Stromal cell of bone marrow (primary cell): ENCODE data around the gene TMEM191B.
"Not testable (repeated sequence)": the region's sequence is repeated elsewhere in the genome, so short reads cannot be mapped to it uniquely, and the experiment has no call there.

Experiments
- DNase-seq: peaks from one replicate; pipeline ENCODE4 v3.0.0-alpha.2; 2012; ENCODE audit warnings: low read depth

Gene TMEM191B

DNA sequence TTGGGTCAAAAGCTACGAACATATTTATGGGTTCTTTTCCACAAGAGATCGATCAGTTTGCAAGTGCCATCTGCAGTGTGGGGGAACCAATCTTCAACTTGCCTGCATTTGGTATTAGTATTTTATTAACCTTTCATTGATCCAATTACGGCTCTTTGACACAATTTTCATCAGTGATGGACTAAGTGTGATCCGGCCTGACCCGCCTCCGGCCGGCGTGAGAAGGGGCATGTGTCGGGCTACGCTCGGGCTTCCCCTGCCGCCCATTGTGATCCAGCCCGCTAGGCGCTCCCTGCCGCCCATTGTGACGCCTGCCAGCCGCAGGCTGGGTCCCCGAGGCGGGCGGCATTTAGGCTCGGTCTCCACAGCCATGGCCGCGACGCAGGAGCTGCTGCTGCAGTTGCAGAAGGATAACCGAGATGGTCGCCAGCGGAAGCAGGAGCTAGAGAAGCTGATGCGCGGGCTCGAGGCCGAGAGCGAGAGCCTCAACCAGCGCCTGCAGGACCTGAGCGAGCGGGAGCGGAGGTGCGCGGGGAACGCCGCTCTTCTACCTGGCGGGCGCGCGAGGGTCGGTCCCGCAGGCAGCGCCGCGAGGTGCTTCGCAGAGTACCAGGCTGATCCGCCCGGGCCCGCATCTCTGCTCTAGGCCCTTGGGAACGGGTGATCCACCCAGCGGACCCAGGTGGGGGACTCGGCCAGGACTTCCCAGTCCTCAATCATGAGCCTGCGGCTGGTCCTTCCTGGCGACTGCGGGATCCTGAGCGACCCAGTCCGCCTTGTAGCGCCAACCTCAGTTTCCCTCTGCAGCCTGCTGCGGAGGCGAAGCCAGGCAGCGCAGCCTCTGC lies at the start of gene TMEM191B:
Gene TMEM191B (plus strand): TSS at position 51 of the 845 bp plus-strand sequence. CDS start 179 bp downstream, at position 230.
- not testable (repeated sequence) for DNase-seq

- not testable (repeated sequence) for DNase-seq
Observed at GRCh38 chr22:18496227-18496626, 31.4 kb upstream of the TMEM191B start.

DNA sequence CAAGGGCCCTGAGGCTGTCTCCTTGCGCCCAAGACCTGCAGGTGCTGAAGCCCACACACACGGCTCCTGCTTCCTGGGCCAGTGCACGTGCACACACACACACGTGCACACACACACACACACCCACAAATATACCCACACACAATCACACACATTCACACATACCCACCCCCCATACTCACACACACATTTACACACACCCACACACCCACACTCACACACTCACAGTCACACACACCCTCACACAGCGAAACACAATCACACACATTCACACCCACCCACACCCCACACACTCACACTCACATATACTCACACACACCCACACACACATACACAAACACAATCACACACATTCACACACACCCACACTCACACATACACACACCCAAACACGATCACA lies 16.3 kb upstream of the TMEM191B start:
- not testable (repeated sequence) for DNase-seq

DNA sequence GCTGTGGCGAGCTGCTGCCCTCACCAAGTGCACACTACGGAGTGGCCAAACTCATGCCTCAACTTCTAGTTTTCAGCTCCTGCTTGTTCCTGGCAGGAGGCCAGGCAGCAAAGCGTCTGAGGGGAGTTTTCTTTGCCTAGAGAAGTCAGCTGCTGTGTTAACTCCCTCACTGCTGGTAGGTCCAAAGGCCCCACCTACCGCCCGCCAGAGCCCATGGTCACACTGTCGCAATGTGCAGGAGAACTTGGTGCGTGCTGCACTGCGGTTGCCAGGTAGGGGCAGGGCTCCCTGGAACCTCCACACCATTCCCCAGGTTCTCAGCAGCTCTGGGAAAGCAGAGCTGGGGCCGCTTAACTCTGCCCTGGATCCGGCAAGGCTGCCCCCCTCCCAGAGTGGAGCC lies 15.2 kb upstream of the TMEM191B start:
- DNase-seq, result not testable (repeated sequence)

- not testable (repeated sequence) for DNase-seq
Observed at GRCh38 chr22:18513454-18513853, 14.1 kb upstream of the TMEM191B start.

- not testable (repeated sequence) for DNase-seq
Observed at GRCh38 chr22:18518061-18518460, 9.5 kb upstream of the TMEM191B start, which contains the start of gene GGTLC3. TSS of gene GGTLC3 (minus strand) at chr22:18518161. CDS start at chr22:18517897, 264 bp downstream.

DNA sequence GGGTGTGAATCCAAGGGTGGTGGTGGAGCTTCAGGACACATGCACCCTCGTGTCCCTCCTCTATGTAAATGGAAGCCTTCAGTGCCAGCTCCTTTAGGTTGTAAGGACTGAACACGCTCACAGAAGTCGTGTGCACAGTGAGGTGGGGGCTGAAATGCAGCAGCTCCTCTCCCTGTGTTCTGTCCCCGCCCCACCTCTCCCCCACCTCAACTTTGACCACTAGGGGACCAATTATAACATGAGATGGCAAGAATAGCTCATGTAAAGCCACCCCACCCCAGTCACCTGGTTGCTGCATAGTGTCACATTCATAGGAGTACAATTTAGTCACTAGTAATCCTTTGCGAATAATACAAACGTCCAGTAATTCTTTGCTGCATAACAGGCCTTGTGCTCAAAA lies 4.8 kb upstream of the TMEM191B start:
- DNase-seq, result not testable (repeated sequence)

GRCh38 chr22:18523328-18523727 lies 4.3 kb upstream of the TMEM191B start:
- not testable (repeated sequence) for DNase-seq

GRCh38 chr22:18528597-18529415 lies 1.2 kb downstream of the TMEM191B start:
- DNase-seq, result peak; percentile 41

DNA sequence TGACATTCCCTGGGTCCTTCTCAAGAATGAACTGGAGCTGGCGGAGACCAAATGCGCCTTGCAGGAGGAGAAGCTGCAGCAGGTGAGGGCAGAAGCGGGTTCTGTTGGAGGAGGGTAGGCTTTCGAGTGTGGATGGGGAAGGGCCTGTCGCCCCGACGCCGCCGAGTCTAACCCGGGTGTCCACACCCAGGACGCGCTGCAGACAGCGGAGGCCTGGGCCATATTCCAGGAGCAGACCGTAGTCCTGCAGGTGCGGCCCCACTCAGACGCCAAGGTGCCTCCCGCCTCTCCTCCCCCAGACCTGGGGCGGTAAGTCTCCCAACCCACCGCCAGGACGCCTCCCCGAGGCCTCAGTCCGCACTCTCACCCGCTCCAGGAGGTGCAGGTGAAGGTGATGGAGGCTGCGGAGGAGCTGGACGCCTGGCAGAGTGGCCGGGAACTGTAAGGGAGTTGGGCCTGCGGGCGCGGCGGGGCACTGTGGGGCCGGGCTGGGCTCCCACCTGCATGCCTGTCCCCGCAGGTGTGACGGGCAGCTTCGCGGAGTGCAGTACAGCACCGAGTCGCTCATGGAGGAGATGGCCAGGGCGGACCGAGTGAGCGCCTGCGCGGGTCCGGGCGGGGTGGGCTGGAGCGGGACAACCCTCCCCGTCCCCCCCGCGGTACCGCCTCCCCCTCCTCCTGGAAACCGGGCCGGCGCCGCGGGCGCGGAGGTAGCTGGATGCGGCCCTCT lies 2.0 kb downstream of the TMEM191B start:
- not testable (repeated sequence) for DNase-seq

DNA sequence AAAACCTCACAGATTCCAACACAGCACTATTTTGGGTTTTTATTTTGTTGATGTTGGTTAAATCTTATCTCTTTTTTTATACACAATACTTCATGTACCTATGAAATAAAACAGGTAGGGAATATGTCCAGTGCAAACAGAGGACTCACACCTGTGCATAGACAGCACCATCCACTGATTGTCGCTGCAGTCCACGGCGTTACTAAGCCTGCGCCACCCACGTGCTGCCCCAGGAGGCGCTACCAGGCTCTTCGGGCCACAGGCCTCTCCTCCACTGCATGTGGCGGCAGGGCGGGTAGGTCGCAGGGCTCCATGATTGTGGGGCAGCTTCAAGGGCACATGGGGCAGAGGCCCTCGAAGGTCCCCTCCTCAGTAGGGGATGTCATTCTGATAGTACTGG lies 6.0 kb downstream of the TMEM191B start:
- not testable (repeated sequence) for DNase-seq

- DNase-seq, result not testable (repeated sequence)
Observed at GRCh38 chr22:18534315-18534714, 6.7 kb downstream of the TMEM191B start.

DNA sequence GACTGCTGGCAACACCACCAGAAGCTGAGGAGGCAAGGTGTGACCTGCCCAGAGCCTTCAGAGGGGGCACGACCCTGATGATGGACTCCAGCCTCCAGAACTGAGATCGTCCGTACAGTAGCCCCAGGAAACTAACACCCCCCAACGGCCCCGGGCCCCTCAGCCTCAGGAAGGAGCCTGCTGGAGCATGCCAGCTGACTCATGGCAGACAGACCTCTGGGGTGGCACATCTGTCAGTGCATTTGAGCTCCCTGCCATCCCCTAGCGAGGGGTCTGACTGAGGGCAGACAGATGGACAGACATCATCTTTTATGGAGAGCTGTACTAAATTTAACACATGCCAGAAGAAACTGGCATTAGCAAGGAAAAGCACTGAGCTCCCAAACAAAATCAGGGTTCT lies 12.4 kb downstream of the TMEM191B start:
- not testable (repeated sequence) for DNase-seq

- not testable (repeated sequence) for DNase-seq
Observed at GRCh38 chr22:18543400-18543799, 15.8 kb downstream of the TMEM191B start.

GRCh38 chr22:18544615-18545014 lies 17.0 kb downstream of the TMEM191B start:
- not testable (repeated sequence) for DNase-seq

DNA sequence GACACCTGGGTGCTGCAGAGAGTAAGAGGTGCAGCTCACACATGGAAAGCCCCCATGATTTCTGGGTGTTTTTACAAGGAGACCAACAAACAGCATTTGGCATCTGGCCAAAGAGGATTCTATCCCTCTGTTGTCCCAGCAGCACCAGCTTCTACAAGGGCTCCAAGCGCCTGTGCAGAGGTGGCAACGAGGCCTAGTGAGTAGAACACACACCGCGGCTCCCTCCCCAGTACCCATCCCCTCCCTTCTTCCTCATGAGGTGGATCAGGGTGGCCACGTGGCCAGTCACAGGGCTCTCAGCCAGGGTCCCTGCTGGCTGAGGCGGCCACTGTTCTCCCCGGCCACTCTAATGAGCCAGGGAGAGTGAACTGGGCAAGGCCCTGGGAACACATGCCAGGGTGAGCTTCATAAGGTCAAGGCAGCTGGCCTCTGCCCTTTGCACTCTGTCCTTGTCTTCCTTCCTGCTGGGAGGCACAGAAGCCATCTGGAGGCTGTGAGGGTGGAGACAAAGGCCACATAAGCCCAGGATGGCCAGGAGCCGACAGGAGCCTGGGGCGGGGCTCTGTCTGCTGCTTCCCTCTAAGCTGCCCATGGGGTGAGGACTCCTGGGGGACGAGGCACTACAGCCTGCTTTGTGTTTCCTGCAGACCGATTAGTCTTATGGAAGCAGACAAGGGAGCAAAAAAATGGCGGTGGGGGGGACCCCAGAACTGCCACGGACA lies 22.0 kb downstream of the TMEM191B start:
- DNase-seq, result not testable (repeated sequence)

DNA sequence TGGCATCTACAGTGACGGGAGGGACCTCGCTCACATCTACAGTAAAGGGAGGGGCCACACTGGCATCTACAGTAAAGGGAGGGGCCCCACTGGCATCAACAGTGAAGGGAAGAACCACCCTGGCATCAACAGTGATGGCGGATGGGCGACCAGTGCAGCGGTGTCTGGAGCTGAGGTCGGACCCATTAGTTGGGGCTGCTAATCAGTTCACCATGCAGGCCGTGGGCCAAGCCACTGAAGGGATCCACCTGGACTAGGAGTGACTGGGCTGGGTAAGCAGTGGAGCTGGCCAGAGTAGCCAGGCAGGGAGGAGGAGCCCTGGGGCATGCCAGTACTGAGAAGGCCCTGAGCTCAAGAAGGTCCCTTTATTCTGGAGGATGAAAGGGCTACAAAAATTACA lies 23.4 kb downstream of the TMEM191B start:
- not testable (repeated sequence) for DNase-seq

DNA sequence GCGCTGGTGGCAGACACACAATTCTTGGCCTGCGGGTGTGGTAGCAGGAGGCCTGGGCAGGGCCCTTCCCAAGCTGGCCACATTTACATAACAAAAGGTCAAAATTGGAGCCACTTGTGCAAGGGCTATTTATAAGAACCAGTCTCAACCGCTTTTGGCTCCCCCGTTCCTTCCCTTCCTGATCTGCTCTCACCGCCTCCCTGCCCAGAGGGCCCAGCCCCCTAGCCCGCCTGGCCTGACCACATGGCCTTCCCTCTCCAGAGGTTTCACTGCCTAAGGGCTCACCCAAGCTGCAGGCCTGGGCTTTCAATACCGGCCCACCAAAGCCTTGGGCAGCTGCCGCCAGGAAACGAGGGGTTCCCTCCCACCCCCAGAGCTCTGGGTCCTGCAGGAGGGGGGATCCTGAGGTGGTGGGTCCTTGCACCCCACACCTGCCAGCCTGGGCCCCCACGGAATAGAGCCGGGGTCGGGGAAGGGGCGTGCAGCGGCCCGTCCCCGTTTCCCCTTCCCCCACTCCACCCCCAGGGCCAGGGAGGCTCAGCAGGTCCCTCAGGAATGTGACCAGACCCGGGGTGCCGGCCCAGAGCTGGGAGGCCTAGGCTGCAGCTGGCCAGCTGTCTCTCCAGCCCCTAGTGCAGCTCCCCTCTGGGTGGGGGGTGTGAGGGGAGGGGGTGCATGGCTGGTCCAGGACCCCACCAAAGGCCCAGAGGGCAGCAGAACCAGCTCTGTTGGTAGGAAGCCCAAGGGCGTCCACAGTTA lies 25.4 kb downstream of the TMEM191B start:
- not testable (repeated sequence) for DNase-seq

GRCh38 chr22:18554280-18555256 lies 27.0 kb downstream of the TMEM191B start:
- not testable (repeated sequence) for DNase-seq
